Measurements from ENCODE around the gene NKD2.
"Not testable (repeated sequence)": the region's sequence is repeated elsewhere in the genome, so short reads cannot be mapped to it uniquely, and the experiment has no call there.

NKD2 gene, protein sequence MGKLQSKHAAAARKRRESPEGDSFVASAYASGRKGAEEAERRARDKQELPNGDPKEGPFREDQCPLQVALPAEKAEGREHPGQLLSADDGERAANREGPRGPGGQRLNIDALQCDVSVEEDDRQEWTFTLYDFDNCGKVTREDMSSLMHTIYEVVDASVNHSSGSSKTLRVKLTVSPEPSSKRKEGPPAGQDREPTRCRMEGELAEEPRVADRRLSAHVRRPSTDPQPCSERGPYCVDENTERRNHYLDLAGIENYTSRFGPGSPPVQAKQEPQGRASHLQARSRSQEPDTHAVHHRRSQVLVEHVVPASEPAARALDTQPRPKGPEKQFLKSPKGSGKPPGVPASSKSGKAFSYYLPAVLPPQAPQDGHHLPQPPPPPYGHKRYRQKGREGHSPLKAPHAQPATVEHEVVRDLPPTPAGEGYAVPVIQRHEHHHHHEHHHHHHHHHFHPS
- 0.36 to 0.61 reads per million in 2 experiments for total RNA-seq

DNA sequence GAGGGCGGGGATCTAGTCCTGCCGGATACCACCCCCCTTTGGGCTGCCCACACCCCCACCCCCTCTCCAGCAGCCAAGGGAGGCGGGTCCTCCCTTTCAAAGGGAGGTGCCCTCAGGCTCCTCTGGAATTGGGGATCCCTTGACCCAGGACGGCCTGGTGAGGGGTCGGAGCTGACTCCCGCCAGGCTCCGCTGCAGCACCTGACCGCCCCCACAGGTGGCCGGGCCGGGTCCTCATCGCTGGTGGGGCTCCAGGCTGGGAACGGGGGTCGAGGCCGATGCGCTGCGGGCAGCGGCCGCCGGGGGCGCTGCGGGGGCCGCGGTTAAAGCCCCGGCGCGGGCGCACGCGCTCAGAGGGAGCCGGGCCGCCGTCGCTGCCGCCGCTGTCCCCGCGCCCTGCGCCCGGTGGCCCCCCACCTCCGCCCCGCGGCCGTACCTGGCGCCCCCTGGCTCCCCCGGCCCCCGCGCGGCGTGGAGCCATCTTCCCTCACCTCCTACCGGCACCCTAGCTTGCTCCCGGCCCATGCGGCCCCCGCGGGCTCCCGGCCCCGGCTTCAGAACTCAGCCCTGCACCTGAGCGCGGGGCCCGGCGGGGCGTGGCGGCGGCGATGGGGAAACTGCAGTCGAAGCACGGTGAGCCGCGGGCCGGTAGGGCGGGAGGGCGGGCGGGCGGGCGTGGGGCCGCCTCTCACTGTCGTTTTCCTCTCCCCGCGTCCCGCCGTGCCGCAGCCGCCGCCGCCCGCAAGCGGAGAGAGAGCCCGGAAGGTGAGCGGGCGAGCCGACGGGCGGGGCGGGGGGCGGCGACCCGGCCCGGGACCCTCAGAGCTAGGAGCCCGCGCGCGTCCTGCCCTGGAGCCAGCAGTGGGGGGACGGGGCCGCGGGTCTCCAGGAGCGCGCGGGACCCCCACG is at the start of gene NKD2:
NKD2 (plus strand) TSS at position 352 of the 908 bp plus-strand sequence; CDS start at position 608, 256 bp downstream.
- no peak for DNase-seq (ENCODE audit: low read depth)

DNA sequence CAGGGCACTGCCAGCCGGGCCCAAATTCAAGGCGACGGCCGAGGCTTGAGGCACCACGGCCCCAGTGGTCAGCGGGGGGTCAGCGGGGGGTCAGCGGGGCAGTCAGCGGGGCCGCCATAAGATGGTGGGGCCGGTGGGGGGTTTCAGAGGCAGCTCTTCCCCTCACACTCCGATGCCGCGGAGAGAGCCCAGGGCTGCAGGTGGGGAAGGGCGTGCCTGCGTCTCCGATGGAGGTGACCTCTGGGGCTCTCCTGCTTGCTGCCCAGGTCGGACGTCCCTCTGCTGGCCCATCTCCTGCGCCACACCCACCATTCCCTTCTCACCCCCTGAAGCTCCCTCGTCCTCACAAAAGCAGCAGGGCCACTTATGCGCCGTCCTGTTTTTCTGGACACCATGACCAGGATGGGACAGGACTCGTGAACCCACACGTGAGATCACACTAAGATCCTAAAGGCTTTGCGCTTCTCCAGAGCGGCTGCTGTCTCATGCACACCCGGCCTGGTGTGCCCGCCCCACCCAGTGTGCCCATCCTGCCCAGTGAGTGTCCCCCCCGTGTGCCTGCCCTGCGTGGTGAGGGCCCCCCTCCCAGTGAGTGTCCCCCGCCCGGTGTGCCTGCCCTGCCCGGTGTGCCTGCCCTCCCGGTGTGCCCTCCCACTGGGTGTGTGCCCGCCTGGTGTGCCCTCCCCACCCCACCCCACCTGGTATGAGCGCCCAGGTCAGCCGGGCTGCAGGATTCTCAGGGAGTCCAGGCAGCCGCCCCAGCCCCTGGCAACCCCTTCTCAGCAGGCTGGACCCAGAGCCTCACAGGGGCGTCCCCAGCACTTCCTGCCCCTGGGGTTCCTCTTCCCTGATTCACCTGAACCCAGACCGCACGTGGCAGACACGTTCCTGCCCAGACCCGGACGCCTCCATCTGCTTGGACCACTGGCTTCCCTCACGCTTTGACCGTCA is 48.7 kb upstream of the NKD2 start:
- DNase-seq (ENCODE audit: low read depth): no peak

DNA sequence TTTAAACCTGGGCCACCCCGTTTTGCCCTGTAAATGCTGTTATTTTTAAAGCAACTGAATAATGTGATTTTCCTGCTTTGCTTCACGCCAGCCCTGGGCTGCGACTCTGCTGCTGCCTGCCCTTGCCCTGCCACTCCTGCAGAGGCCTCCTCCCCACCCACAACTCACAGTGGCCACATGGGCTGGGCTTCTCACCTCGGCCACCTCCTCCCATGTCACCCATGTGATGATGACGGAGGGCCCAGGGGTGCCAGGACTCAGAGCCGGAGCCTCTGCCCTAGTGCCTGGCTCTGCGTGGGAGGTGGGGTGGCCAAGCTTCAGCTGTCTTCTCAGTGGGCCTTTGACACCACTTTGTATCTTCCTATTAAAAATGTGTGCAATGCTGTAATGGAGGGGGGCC is 48.1 kb upstream of the NKD2 start:
- DNase-seq (ENCODE audit: low read depth): no peak

DNA sequence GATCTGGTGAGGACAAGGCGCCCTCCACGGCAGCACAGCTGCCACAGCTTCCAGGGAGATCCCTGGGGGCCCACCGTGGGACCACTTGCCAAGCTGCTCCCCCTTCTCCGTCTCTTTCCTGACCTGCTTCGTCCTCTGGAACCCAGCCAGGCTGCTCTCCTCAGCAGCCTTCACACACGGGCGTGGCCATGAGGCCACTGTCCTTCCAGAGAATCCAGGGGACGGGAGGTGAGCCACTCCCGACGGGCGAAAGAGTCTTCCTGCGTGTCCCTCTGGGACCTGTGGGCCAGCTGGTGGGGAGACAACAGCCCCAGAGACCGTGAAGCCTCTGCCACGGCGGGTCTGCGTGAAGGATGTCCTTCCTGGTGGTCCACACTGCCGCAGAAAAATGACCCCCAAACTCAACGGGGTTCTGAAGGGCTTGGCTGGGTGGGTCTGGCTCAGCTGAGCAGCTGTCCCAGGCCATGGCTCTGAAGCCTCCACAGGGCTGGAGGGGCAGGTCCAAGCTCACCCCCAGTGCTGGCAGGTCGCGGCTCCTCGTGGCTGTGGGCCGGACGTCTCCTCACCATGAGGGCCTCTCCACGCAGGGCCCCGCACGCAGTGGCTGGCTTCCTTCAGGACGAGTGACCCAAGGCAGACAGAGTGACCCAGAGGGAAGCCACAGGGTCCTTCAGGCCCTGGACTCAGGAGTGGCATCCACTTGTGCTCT is 47.4 kb upstream of the NKD2 start:
- no peak for DNase-seq (ENCODE audit: low read depth)

DNA sequence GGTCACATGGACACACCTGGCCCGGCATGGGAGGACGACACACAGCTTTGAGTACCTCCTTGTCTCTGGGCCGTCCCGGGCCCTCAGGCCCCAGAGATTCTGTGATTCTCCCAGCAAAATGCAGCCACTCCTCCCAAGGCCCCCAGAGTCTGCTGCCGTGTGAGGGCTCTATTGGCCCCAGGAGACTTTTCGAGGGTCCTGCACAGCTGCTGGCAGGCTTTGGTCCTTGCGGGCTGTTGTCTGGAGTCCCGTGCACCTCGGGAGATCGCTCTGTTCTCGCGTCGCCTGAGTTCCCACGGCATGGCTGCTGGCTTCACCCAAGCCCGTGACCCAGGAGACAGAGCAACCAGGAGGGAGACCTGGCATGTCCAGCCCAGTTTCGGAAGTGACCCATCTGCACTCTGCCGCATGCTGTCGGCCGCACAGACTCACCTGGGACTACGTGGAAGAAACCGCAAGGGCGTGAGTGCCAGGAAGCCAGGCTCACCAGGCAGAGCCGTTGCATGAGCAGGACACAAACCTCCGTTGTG is 46.8 kb upstream of the NKD2 start:
- DNase-seq (ENCODE audit: low read depth): no peak

DNA sequence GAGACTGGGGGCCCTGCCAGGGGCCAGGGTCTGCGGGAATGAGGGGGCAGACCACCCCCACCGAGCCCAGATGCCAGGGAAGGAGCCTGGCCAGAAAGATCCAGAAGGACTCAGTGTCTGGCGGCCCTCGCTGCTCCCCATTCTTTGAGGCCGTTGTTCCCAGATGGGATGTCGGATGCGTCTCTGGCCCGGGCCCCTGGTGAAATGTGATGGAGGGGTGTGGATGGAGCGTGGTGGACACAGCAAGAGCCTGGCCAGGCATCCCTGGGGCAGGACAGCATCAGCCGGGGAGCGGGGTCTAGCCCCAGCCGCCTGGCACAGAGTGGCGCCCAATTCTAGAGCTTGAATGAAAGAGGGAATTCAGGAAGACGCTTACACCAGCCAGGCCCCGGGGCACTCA is 46.2 kb upstream of the NKD2 start:
- DNase-seq (ENCODE audit: low read depth): no peak

DNA sequence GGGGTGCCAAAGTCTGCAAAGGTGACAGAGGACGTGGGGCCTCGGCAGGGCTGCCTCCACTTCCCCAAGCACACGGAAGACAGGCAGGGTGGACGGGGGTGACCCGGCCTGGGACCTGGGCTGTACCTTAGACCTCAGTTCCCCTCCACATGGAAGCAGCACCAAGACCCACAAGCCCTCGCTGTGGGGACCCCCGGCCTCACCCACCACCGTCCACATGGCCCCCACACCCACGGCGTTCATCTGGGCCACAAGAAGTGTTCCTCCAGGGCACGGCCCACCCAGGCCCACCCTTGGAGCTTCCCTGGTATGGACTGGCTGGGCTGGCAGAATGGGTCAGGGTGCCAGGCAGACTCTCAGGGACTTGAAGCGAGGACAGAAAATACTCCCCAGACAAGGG is 45.8 kb upstream of the NKD2 start:
- no peak for DNase-seq (ENCODE audit: low read depth)

DNA sequence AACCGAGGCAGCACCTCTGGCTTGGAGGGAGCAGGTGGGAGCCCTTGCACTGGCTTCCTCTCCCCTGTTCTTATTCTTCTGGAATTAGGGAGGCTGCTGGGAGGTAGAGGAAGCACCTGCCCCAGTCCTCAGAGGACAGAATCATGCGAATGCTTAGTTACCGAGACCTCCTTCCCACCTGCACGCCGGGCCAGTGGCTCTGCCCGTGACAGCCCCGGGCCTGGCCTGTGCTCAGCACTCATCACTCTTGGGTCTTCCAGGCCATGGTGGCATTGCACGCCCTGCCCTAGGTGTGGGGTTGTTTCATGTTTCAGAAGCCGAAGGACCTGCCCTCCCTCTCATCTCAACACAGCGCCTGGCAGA is 45.3 kb upstream of the NKD2 start:
- no peak for DNase-seq (ENCODE audit: low read depth)

DNA sequence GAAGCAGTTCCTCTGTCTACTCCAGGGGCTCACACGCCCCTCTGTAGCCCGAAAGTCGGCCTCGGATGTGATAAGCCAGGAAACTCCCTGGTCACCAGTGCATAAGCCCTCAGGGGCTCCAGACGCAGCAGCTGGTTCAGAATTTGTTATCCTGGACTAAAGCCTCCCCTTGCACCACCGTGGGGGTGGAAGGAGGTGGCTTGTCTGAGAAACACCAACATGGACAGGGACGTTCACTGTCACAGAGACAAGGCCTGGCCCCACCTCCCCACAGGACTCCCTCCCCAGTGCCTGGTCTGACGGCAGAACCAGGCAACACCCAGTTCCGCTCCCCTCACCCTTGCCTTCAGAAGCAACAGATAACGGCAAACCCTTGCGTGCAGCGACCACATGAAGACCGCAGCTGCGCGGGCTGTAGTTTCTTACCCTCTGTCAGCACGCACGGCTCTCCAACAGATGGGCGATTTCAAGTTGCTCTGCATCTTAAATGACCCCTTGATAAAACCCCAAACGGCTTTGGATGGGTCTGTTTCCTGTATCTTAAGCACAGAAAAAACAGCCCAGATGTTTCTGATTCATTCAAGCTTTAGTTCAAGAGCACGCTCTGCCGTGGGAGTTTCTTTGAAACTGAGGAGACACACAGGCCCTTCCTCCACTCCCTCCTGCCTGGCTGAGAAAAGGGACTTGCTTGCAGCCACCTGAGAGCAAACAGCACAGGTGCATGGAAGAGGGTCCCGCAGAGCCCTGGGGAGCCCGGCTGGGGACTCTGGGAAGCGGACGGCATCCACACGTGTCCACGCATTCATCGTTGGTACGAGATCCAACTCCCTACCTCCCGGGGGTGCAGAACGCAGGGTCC is 44.7 kb upstream of the NKD2 start:
- no peak for DNase-seq (ENCODE audit: low read depth)

DNA sequence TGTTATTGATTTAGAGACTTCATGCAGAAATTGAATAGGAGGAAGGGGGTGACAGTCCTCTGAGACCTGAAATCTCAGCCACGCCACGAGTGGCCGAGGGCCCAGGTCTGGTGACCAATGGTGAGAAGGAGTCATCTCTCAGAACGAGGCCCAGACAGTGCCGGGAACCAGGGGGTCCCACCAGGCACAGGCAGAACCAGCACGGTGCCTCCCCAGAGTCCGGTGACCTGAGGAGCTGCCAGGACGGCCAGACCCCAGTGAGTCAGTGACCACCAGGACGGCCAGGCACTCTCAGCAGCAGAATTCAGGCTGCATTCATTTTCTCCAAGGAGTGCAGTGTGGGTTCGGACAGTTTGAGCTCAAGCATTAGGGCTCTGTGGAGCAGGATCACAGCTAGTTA is 43.8 kb upstream of the NKD2 start:
- no peak for DNase-seq (ENCODE audit: low read depth)

DNA sequence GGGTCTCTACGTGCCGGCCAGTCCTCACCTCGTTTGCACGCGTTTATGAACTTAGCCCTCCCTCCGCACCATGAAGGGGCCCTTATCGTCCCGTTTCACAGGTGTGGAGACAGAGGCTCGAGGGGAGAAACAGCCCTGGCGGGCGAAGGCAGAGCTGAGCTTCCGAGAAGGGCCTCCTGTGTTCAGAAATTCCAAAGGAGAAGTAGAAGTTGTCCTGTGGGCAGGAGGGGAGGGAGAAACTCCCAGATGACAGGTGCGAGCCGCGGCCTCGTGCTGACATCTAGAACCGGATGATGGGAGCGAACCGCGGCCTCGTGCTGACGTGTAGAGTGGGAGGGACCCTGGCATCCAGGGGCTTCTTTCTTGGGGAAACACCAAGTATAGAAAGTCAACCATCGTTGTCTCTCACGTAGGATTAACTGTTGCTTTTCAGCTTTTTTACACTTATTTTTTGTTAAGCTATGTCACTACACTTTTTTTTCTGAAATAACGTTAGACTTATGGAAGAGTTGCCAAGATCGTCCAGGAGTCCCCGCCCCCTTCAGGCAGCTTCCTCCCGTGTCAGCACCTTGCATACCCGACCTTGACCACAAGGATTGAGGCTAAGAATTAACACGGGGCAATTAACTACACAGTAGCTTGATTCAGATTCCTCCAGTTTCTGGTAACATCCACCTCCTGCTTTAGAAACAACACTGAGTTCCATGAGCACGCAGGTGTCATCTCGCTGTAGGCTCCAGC is 42.8 kb upstream of the NKD2 start:
- DNase-seq (ENCODE audit: low read depth): no peak

DNA sequence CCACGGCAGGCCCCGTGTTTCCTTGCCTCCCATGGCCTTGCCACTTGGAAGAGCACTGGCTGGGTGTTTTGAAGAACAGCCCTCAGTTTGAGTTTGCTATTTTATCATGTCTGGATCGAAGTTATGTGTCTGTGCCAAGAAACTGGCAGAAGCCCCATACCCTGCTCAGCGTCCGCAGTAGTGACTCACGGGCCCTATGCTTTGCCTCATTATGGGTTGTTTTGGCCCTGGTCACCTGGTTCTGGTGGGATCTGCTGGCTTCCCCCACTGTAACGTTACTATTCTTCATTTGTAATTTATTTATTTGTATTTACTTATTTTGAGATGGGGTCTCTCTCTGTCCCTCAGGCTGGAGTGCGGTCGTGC is 42.3 kb upstream of the NKD2 start:
- no peak for DNase-seq (ENCODE audit: low read depth)

DNA sequence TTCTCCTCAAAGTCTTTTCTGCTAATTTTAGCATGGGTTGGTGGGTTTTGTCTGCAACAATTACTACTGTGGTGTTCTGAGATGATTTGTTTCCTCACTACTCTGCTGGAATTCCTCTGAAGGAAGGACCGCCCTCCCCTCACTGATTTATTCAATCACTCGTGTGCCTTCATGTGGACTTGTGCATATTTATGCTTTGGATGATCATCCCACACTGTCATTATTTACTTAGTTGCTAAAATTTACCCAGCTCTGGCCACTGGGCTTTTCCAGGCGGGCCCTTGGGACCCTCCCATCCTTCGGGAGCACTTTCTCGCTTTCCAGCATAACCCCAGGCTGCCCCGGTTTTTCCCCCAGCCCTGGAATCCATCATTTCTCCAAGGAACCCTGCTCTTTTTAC is 41.7 kb upstream of the NKD2 start:
- no peak for DNase-seq (ENCODE audit: low read depth)

DNA sequence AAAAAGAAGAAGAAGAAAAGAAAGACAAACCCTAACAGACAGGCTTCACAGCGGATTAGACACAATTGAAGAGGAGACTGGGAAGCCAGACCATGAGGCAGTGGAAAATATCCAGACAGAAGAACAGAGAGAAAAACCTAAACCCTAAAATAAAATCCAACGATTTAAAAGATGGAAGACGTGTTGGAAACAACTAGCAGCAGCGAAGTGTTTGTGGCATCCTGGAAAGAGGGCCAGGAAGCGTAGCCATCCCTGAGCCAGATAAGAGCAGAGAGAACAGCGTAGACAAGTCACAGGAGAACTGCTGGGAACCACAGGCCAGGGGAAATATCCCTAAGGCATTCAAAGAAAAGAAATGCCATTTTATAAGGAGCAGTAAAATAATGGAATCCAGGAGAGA is 39.7 kb upstream of the NKD2 start:
- DNase-seq (ENCODE audit: low read depth): no peak

DNA sequence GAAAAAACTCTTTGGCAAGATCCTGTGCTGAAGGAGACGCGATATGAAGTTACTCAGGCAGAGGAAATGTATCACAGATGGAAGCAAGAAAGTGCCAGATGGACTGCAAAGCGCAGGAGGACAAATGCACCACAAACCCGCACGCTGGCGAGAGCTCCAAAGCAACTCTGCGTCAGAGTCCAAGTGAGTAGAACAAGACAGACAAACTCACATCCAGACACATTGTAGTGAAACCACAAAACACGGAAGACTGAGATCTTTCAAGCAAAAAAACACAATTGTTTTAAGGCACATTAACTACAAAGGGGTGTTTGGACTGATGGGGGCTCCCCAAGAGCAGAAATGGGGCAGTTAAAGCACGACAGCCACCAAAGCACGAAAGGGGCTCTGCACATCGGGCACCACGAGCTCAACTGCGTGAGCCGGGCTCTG is 39.2 kb upstream of the NKD2 start:
- DNase-seq (ENCODE audit: low read depth): no peak

DNA sequence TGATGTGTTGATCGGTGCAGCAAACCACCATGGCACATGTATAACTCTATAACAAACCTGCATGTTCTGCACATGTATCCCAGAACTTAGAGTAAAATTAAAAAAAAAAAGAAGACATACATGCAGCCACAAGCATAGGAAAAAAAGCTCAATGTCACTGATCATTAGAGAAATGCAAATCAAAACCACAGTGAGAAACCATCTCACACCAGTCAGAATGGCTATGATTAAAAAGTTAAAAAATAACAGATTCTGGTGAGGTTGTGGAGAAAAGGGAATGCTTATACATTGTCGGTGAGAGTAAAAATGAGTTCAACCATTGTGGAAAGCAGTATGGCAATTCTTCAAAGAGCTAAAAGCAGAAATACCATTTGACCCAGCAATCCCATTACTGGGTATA is 36.0 kb upstream of the NKD2 start:
- not testable (repeated sequence) for DNase-seq (ENCODE audit: low read depth)

DNA sequence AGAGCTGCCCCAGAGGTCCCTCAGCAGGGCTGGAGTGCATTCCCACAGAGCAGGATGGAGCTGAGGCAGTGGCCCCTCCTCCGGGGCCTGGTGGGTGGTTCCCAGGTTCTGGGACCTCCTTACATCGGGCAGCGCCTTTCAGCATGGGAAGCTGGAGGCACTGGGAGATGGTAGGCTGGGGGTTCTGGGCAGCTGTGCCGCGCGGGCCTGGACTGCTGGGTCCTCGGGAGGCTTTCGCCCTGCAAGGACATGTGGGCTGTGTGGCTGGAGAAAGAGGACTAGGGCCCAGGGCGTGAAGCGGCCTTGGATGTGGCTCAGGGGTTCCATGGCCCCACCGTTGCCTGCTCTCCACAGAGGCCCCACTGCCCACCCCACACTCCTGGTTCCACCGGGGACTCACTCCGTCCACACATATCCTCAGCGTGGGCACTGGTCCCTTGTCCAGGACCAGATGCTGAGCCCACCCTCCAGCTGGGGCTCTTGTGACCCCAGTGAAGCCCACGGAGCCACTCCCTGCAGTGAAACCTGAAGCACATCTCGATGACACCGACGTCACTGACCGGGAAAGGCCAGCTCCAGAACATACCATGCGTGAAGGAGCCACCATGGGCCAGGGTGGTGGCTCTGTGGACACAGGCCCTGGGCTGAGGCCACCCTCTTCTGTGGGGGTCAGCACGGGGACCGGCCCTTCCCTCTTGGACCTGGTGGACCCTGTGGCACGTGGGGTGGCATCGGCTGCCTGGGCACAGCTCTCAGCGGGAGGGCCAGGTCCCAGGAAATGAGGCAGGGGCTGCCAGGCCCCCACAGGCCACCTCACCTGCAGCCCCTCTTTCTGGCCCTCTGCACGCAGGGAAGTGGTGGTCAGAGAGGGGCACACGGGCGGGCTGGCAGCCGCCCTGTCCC is 31.5 kb upstream of the NKD2 start:
- no peak for DNase-seq (ENCODE audit: low read depth)

DNA sequence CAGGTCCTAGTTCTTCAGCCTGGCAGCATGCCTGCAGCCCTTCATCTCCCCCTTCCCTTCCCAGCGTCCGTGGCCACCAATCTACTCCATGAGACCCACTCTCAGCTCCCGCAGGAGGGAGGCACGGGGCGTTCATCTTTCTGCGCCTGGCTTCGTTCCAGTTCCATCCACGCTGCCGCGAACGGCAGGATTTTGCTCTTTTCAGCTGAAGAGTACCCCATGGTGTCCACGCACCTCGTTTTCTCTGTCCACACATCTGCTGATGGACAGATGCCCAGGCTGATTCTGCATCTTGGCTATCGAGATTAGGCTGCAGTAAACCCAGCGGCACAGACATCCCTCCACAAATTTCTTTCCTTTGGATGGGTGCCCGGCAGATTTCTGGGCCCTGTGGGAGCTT is 30.5 kb upstream of the NKD2 start:
- DNase-seq (ENCODE audit: low read depth): no peak
